Tibial nerve (tissue), 4 donors: ENCODE results near the gene EIF4ENIF1.

ENCODE experiments used
- CTCF ChIP-seq, 5 experiments: fragments of 200-600 bp in 3 of 5; fragments of 450-650 bp in 2 of 5; sonication (generic) in 3 of 5; IDR thresholded peaks; one replicate each; pipeline ENCODE4 v1.5.1; 2016 to 2019; ENCODE audit warnings: antibody characterized with exemption in 5 of 5, mild to moderate bottlenecking in 3 of 5, moderate library complexity in 2 of 5
- EP300 ChIP-seq, 2 donors: sonication (generic); formaldehyde crosslinking; IDR thresholded peaks; one replicate each; pipeline ENCODE4 v1.6.1; 2017; ENCODE audit warnings: antibody characterized with exemption in 2 of 2, mild to moderate bottlenecking in 1 of 2

- no peak for TF ChIP-seq CTCF (IDR thresholded peaks at IDR 0.05)
- no peak for TF ChIP-seq EP300 (IDR thresholded peaks at IDR 0.05)
Observed at GRCh38 chr22:31537019-31537535, 47.4 kb upstream of the EIF4ENIF1 start.
